Measurements from ENCODE around the gene ELMO2. TPM values are rescaled to one million over a fixed set of nuclear protein-coding genes. Genes with fewer than 3 reads are reported as not detected.
A peak's percentile ranks its signal among the peaks of the same experiment; 100 is the strongest.

The ELMO2 gene
- total RNA-seq, 1 experiment from 2014 or later: 51.6 TPM

DNA sequence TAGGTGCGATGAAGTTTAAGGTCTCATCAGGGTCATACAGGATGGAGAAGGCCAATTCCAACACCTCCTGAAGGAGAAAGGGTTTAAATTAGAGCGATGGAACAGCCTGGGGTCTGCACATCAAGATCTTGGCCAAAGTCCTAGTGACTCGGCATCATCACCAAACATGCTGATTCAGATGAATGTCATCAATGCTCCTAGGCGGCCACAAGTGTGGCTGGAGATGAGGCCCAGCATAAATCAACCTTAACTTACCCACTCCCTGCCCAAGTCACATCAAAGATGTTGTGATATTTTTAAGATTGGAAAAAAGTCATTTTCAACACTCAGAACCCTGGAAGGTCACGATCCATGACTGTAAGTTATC, 37.5 kb downstream of the ELMO2 start:
- DNase-seq: no peak
- Mint-ChIP-seq H3K4me3 (ENCODE audit: low read depth, unreplicated experiment) (no peak overlapping the region), H3K36me3 (ENCODE audit: insufficient read depth, unreplicated experiment) (peaks cover 37% of the 10 kb centered on the region), H3K27me3 (ENCODE audit: unreplicated experiment) (no peaks in the 10 kb centered on the region), H3K27ac (ENCODE audit: unreplicated experiment) (no peak overlapping the region), H3K4me1 (ENCODE audit: low read depth, unreplicated experiment) (peaks cover 10% of the 10 kb centered on the region), H3K9me3 (ENCODE audit: low read depth, unreplicated experiment) (no peaks in the 10 kb centered on the region)
- intact Hi-C loops (cut with micrococcal nuclease; ENCODE audit: unreplicated experiment): no loop called here
- TF ChIP-seq CTCF (IDR thresholded peaks at IDR 0.05; ENCODE audit: unreplicated experiment): no peak
- CTCF ChIA-PET: interaction anchor here (1.4 kb wide), 1 partner anchor 69 kb away, joined by 6 read pairs; no protein-coding TSS in a partner anchor
- no TSS peak for BruUV-seq (replicated peaks)

GRCh38 chr20:46367967-46368901, 38.2 kb downstream of the ELMO2 start:
- H3K9me3 Mint-ChIP-seq (ENCODE audit: low read depth, unreplicated experiment): no peaks in the 10 kb centered on the region
- peak; percentile 40 for DNase-seq
- H3K36me3 Mint-ChIP-seq (ENCODE audit: insufficient read depth, unreplicated experiment): peaks cover 41% of the 10 kb centered on the region
- H3K4me3 Mint-ChIP-seq (ENCODE audit: low read depth, unreplicated experiment): no peak overlapping the region
- no peaks in the 10 kb centered on the region for H3K27me3 Mint-ChIP-seq (ENCODE audit: unreplicated experiment)
- H3K4me1 Mint-ChIP-seq (ENCODE audit: low read depth, unreplicated experiment): peaks cover 17% of the 10 kb centered on the region
- BruUV-seq (replicated peaks): no TSS peak
- H3K27ac Mint-ChIP-seq (ENCODE audit: unreplicated experiment): no peak overlapping the region
- CTCF ChIA-PET: interaction anchor here (0.7 to 1.4 kb wide), 2 partner anchors 70 to 240 kb away, joined by 4 to 6 read pairs; no protein-coding TSS in a partner anchor
- intact Hi-C loops (cut with micrococcal nuclease; ENCODE audit: unreplicated experiment): no loop called here
- TF ChIP-seq CTCF (IDR thresholded peaks at IDR 0.05; ENCODE audit: unreplicated experiment): no peak

GRCh38 chr20:46367234-46367633, 39.2 kb downstream of the ELMO2 start:
- no TSS peak for BruUV-seq (replicated peaks)
- intact Hi-C loops (cut with micrococcal nuclease; ENCODE audit: unreplicated experiment): no loop called here
- H3K4me3 Mint-ChIP-seq (ENCODE audit: low read depth, unreplicated experiment): no peak overlapping the region

GRCh38 chr20:46366826-46367225, 39.6 kb downstream of the ELMO2 start:
- CTCF ChIA-PET: interaction anchor here (1.0 kb wide), 1 partner anchor 37 kb away, joined by 4 read pairs; no protein-coding TSS in a partner anchor
- no peaks in the 10 kb centered on the region for H3K27me3 Mint-ChIP-seq (ENCODE audit: unreplicated experiment)
- H3K36me3 Mint-ChIP-seq (ENCODE audit: insufficient read depth, unreplicated experiment): peaks cover 40% of the 10 kb centered on the region
- no peak overlapping the region for H3K4me3 Mint-ChIP-seq (ENCODE audit: low read depth, unreplicated experiment)
- H3K9me3 Mint-ChIP-seq (ENCODE audit: low read depth, unreplicated experiment): no peaks in the 10 kb centered on the region
- DNase-seq: no peak
- TF ChIP-seq CTCF (IDR thresholded peaks at IDR 0.05; ENCODE audit: unreplicated experiment): no peak
- H3K27ac Mint-ChIP-seq (ENCODE audit: unreplicated experiment): no peak overlapping the region
- intact Hi-C loops (cut with micrococcal nuclease; ENCODE audit: unreplicated experiment): no loop called here
- no TSS peak for BruUV-seq (replicated peaks)
- H3K4me1 Mint-ChIP-seq (ENCODE audit: low read depth, unreplicated experiment): peaks cover 27% of the 10 kb centered on the region

More at GRCh38 chr20:46367234-46367633, 39.2 kb downstream of the ELMO2 start:
- CTCF ChIA-PET: interaction anchor here (1.0 kb wide), 1 partner anchor 38 kb away, joined by 4 read pairs; no protein-coding TSS in a partner anchor
- H3K27ac Mint-ChIP-seq (ENCODE audit: unreplicated experiment): no peak overlapping the region
- peaks cover 38% of the 10 kb centered on the region for H3K36me3 Mint-ChIP-seq (ENCODE audit: insufficient read depth, unreplicated experiment)
- no peak for TF ChIP-seq CTCF (IDR thresholded peaks at IDR 0.05; ENCODE audit: unreplicated experiment)
- DNase-seq: no peak
- H3K27me3 Mint-ChIP-seq (ENCODE audit: unreplicated experiment): no peaks in the 10 kb centered on the region
- peaks cover 23% of the 10 kb centered on the region for H3K4me1 Mint-ChIP-seq (ENCODE audit: low read depth, unreplicated experiment)
- no peaks in the 10 kb centered on the region for H3K9me3 Mint-ChIP-seq (ENCODE audit: low read depth, unreplicated experiment)
